WTC11 (cell line): ENCODE measurements around the gene RFTN1. TPM values are rescaled to one million over a fixed set of nuclear protein-coding genes. Genes with fewer than 3 reads are reported as not detected.
A peak's percentile ranks its signal among the peaks of the same experiment; 100 is the strongest.

Experiments
- ATAC-seq: fragments of 200-7000 bp; cut with Tn5 transposase; 2 replicates; pipeline ENCODE4 v1.10.0; 2021; ENCODE audit warnings: mild to moderate bottlenecking, moderate library complexity
- CTCF ChIA-PET: fragments of 300-600 bp; sonication (Branson Sonifier 250); formaldehyde crosslinking; loops from one replicate; lab custom pipeline; 2021; ENCODE audit warnings: antibody characterized with exemption; lab: Charles Lee
- POLR2A ChIA-PET: fragments of 350-600 bp; sonication (Branson Sonifier 250); formaldehyde crosslinking; loops from one replicate; lab custom pipeline; 2021; ENCODE audit warnings: antibody characterized with exemption; lab: Charles Lee
- DNase-seq: peaks from one replicate; pipeline ENCODE4 v3.0.0; 2021; ENCODE audit warnings: low spot score
- H3K27ac Mint-ChIP-seq: 2 replicates; pipeline ENCODE4 v1.8.0; 2021; ENCODE audit warnings: mixed read lengths
- H3K27me3 Mint-ChIP-seq: 2 replicates; pipeline ENCODE4 v1.8.0; 2021; ENCODE audit warnings: low read depth, mild to moderate bottlenecking, moderate library complexity, mixed read lengths
- H3K36me3 Mint-ChIP-seq: 2 replicates; pipeline ENCODE4 v1.8.0; 2021; ENCODE audit warnings: mixed read lengths
- H3K4me1 Mint-ChIP-seq: 2 replicates; pipeline ENCODE4 v1.8.0; 2022; ENCODE audit warnings: mixed read lengths
- H3K4me3 Mint-ChIP-seq: 2 replicates; pipeline ENCODE4 v1.8.0; 2021; ENCODE audit warnings: mild to moderate bottlenecking, moderate library complexity, mixed read lengths
- H3K9me3 Mint-ChIP-seq: 2 replicates; pipeline ENCODE4 v1.8.0; 2021; ENCODE audit warnings: mixed read lengths
- CDX4 ChIP-seq: fragments of 250-450 bp; sonication (Bioruptor Pico); IDR thresholded peaks from 2 replicates; pipeline ENCODE4 v1.9.0; 2021; ENCODE audit warnings: moderate library complexity, mild to moderate bottlenecking, inconsistent platforms, borderline replicate concordance
- CREM ChIP-seq: sonication (generic); formaldehyde crosslinking; IDR thresholded peaks from 2 replicates; pipeline ENCODE4 v1.8.1; 2022; ENCODE audit warnings: mild to moderate bottlenecking, missing genetic modification reagents, moderate library complexity
- E2F1 ChIP-seq: sonication (generic); formaldehyde crosslinking; IDR thresholded peaks from 2 replicates; pipeline ENCODE4 v1.8.0; 2022; ENCODE audit warnings: mild to moderate bottlenecking, missing genetic modification reagents
- E2F5 ChIP-seq: sonication (generic); formaldehyde crosslinking; IDR thresholded peaks from 2 replicates; pipeline ENCODE4 v1.8.1; 2022; ENCODE audit warnings: mild to moderate bottlenecking, moderate library complexity, missing genetic modification reagents
- ERG ChIP-seq: fragments of 250-450 bp; sonication (Bioruptor Pico); IDR thresholded peaks from 2 replicates; pipeline ENCODE4 v1.8.0; 2021; ENCODE audit warnings: mild to moderate bottlenecking
- FOXK1 ChIP-seq: sonication (generic); formaldehyde crosslinking; IDR thresholded peaks from 2 replicates; pipeline ENCODE4 v1.8.0; 2022; ENCODE audit warnings: mild to moderate bottlenecking, moderate library complexity, missing genetic modification reagents
- GABPB1 ChIP-seq: sonication (generic); formaldehyde crosslinking; IDR thresholded peaks from 2 replicates; pipeline ENCODE4 v1.8.1; 2023; ENCODE audit warnings: mild to moderate bottlenecking, missing genetic modification reagents
- GTF2I ChIP-seq: fragments of 250-450 bp; sonication (Bioruptor Pico); conservative IDR thresholded peaks from 2 replicates; pipeline ENCODE4 v1.4.0; 2021; ENCODE audit warnings: mild to moderate bottlenecking
- HMGA2 ChIP-seq: fragments of 250-450 bp; sonication (Bioruptor Pico); IDR thresholded peaks from 2 replicates; pipeline ENCODE4 v1.4.0; 2021; ENCODE audit warnings: mild to moderate bottlenecking, moderate library complexity
- JUN ChIP-seq: sonication (generic); formaldehyde crosslinking; IDR thresholded peaks from 2 replicates; pipeline ENCODE4 v1.8.0; 2023; ENCODE audit warnings: mild to moderate bottlenecking, missing genetic modification reagents
- MLX ChIP-seq: sonication (generic); formaldehyde crosslinking; IDR thresholded peaks from 2 replicates; pipeline ENCODE4 v1.8.1; 2023; ENCODE audit warnings: mild to moderate bottlenecking, missing genetic modification reagents, moderate library complexity
- MXD4 ChIP-seq: fragments of 250-450 bp; sonication (Bioruptor Pico); IDR thresholded peaks from 2 replicates; pipeline ENCODE4 v1.8.0; 2021; ENCODE audit warnings: mild to moderate bottlenecking, moderate library complexity, borderline replicate concordance
- MYBL2 ChIP-seq: sonication (generic); formaldehyde crosslinking; IDR thresholded peaks from 2 replicates; pipeline ENCODE4 v1.8.1; 2023; ENCODE audit warnings: mild to moderate bottlenecking, moderate library complexity, missing genetic modification reagents
- NFE2L1 ChIP-seq: sonication (generic); formaldehyde crosslinking; IDR thresholded peaks from 2 replicates; pipeline ENCODE4 v1.8.1; 2023; ENCODE audit warnings: missing genetic modification reagents
- NFYB ChIP-seq: sonication (generic); formaldehyde crosslinking; conservative IDR thresholded peaks from 2 replicates; pipeline ENCODE4 v1.8.0; 2022; ENCODE audit warnings: low read depth, missing genetic modification reagents
- NR1H2 ChIP-seq: sonication (generic); formaldehyde crosslinking; IDR thresholded peaks from 2 replicates; pipeline ENCODE4 v1.9.0; 2021; ENCODE audit warnings: mild to moderate bottlenecking, moderate library complexity, missing genetic modification reagents
- STAT6 ChIP-seq: sonication (generic); formaldehyde crosslinking; conservative IDR thresholded peaks from 2 replicates; pipeline ENCODE4 v1.8.1; 2023; ENCODE audit warnings: mild to moderate bottlenecking, low read depth, missing genetic modification reagents, moderate library complexity
- USF1 ChIP-seq: sonication (generic); formaldehyde crosslinking; IDR thresholded peaks from 2 replicates; pipeline ENCODE4 v1.8.0; 2022; ENCODE audit warnings: mild to moderate bottlenecking, missing genetic modification reagents
- ZNF219 ChIP-seq: sonication (generic); formaldehyde crosslinking; IDR thresholded peaks from 2 replicates; pipeline ENCODE4 v1.8.0; 2023; ENCODE audit warnings: missing genetic modification reagents, mild to moderate bottlenecking, borderline replicate concordance
- ZNF232 ChIP-seq: sonication (generic); formaldehyde crosslinking; IDR thresholded peaks from 2 replicates; pipeline ENCODE4 v1.8.0; 2022; ENCODE audit warnings: mild to moderate bottlenecking, missing genetic modification reagents
- ZNF416 ChIP-seq: fragments of 250-450 bp; sonication (Bioruptor Pico); IDR thresholded peaks from 2 replicates; pipeline ENCODE4 v1.9.0; 2021; ENCODE audit warnings: mild to moderate bottlenecking, inconsistent platforms
- ZNF425 ChIP-seq: fragments of 250-450 bp; sonication (Bioruptor Pico); conservative IDR thresholded peaks from 2 replicates; pipeline ENCODE4 v1.9.0; 2021; ENCODE audit warnings: mild to moderate bottlenecking
- total RNA-seq: library from RNA; stranded (reverse); gene quantifications from 3 replicates; pipeline ENCODE4 v1.2.3, GENCODE V29; 2021

The RFTN1 gene
- total RNA-seq, 1 experiment from 2014 or later: 3.8 TPM

GRCh38 chr3:16308727-16309126 is 204.8 kb downstream of the RFTN1 start:
- CTCF ChIA-PET: interaction anchor here (1.2 kb wide), 1 partner anchor 18 kb away, joined by 3 read pairs; no protein-coding TSS in a partner anchor
- H3K4me3 Mint-ChIP-seq: no peak overlapping the region
- POLR2A ChIA-PET: no interaction called here
- peaks cover 30% of the 10 kb centered on the region for H3K4me1 Mint-ChIP-seq
- ATAC-seq (no peak), DNase-seq (no peak)
- TF ChIP-seq ZNF416 (CRISPR knock-in tag) (no peak), HMGA2 (CRISPR knock-in tag) (peak; percentile 91), JUN (CRISPR knock-in tag) (no peak), STAT6 (CRISPR knock-in tag) (no peak)
- no peaks in the 10 kb centered on the region for H3K9me3 Mint-ChIP-seq
- no peaks in the 10 kb centered on the region for H3K27me3 Mint-ChIP-seq
- no peak overlapping the region for H3K27ac Mint-ChIP-seq
- H3K36me3 Mint-ChIP-seq: peaks cover 23% of the 10 kb centered on the region

GRCh38 chr3:16307832-16308531 is 205.5 kb downstream of the RFTN1 start:
- H3K36me3 Mint-ChIP-seq: peaks cover 28% of the 10 kb centered on the region
- H3K4me1 Mint-ChIP-seq: peaks cover 36% of the 10 kb centered on the region
- TF ChIP-seq MYBL2: no peak
- no peak for TF ChIP-seq ZNF232
- TF ChIP-seq CREM (CRISPR knock-in tag): no peak
- no peak for TF ChIP-seq ERG (CRISPR knock-in tag)
- no peak for TF ChIP-seq NR1H2
- no peak for TF ChIP-seq HMGA2 (CRISPR knock-in tag)
- TF ChIP-seq ZNF219 (CRISPR knock-in tag): no peak
- no peak for TF ChIP-seq USF1 (CRISPR knock-in tag)
- TF ChIP-seq GABPB1 (CRISPR knock-in tag): no peak
- no peak for TF ChIP-seq MXD4
- TF ChIP-seq FOXK1 (CRISPR knock-in tag): no peak
- TF ChIP-seq E2F1 (CRISPR knock-in tag): no peak
- TF ChIP-seq CDX4 (CRISPR knock-in tag): no peak
- TF ChIP-seq E2F5 (CRISPR knock-in tag): no peak
- TF ChIP-seq ZNF425: no peak
- TF ChIP-seq MLX (CRISPR knock-in tag): no peak
- no peak for TF ChIP-seq GTF2I (CRISPR knock-in tag)
- no peak for TF ChIP-seq NFE2L1
- no peak for TF ChIP-seq NFYB
- no peaks in the 10 kb centered on the region for H3K27me3 Mint-ChIP-seq
- no peak for ATAC-seq
- no peaks in the 10 kb centered on the region for H3K9me3 Mint-ChIP-seq
- DNase-seq: no peak
- no peak overlapping the region for H3K27ac Mint-ChIP-seq
- CTCF ChIA-PET: interaction anchor here (0.8 to 1.2 kb wide), 2 partner anchors 18 to 333 kb away, joined by 3 read pairs; no protein-coding TSS in a partner anchor
- POLR2A ChIA-PET: interaction anchor here (0.6 kb wide), 1 partner anchor 161 kb away, joined by 3 read pairs; no protein-coding TSS in a partner anchor
- H3K4me3 Mint-ChIP-seq: no peak overlapping the region
